ENCODE measurements around the gene LIMS2.

LIMS2 gene

GRCh38 chr2:127644066-127645025 is 31.0 kb downstream of the LIMS2 start:
- no peak for DNase-seq

GRCh38 chr2:127643439-127644065 is 31.8 kb downstream of the LIMS2 start:
- no peak for DNase-seq

GRCh38 chr2:127642706-127643438 is 32.5 kb downstream of the LIMS2 start:
- DNase-seq: no peak

- DNase-seq: no peak
Measured at GRCh38 chr2:127641846-127642507, 33.4 kb downstream of the LIMS2 start.

DNA sequence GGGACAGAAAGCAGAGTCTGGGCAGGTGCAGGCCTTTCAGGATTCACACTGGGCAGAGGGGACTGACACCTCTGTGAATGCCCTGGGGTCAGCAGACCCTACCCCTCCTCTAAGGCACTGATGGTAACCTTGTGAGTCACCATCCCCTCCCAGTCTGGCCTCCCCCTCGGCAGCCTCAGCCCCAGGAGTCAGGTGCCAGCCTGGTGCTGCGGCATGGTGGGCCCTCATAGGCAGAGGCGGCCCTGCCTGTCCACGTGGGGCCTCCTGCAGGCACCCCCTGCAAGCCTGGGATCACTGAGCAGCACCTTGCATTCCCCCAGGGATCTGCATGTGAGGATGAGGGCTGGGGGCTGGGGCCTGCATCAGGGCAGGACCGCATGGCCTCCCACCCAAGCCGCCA is 34.2 kb downstream of the LIMS2 start:
- DNase-seq: no peak

GRCh38 chr2:127640082-127641072 is 35.0 kb downstream of the LIMS2 start:
- DNase-seq: no peak

GRCh38 chr2:127639111-127639474 is 36.2 kb downstream of the LIMS2 start:
- DNase-seq: no peak

GRCh38 chr2:127638361-127639110 is 36.8 kb downstream of the LIMS2 start:
- DNase-seq: no peak

DNA sequence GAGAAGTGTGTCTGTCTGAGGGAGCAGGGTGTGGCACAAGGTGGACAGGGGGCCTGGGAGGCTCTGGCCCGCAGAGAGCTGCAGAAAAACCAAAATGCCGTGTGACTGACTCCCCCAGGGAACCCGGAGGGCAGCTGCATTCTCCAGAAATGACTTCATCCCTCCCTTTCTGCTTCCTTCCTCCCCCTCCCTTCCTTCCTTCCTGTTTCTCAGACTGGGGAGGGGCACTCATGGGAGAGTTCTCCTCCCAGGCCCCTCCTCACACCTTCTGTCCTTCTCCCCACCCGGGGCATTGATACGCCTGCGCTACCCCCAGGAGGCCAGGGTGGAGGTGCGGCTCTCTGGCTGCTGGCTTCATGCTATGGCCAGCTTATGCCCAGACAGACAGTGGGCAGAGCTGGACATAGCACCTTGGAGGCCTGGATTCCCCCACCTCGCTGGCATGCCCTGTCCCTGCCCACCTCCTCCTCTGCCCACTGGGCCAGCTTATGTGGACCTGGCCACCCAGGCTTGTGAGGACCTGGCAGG is 37.5 kb downstream of the LIMS2 start:
- DNase-seq: no peak

DNA sequence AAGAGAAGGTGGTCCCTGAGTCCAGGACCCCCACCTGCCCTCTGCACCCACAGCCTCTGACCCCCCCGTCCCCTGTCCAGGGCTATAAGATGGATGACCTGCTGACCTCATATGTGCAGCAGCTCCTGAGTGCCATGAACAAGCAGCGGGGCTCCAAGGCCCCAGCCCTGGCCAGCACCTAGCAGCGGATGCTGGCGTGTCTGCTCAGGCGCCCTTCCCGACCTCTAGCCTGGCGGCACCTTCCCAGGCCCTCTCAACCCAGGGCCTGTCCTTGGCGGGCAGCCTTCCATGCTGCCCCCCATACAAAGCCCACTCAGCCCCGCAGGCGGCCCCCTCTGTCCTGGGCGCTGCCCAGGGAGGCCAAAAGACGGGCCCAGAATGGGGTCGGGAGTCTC is 38.1 kb downstream of the LIMS2 start:
- no peak for DNase-seq

DNA sequence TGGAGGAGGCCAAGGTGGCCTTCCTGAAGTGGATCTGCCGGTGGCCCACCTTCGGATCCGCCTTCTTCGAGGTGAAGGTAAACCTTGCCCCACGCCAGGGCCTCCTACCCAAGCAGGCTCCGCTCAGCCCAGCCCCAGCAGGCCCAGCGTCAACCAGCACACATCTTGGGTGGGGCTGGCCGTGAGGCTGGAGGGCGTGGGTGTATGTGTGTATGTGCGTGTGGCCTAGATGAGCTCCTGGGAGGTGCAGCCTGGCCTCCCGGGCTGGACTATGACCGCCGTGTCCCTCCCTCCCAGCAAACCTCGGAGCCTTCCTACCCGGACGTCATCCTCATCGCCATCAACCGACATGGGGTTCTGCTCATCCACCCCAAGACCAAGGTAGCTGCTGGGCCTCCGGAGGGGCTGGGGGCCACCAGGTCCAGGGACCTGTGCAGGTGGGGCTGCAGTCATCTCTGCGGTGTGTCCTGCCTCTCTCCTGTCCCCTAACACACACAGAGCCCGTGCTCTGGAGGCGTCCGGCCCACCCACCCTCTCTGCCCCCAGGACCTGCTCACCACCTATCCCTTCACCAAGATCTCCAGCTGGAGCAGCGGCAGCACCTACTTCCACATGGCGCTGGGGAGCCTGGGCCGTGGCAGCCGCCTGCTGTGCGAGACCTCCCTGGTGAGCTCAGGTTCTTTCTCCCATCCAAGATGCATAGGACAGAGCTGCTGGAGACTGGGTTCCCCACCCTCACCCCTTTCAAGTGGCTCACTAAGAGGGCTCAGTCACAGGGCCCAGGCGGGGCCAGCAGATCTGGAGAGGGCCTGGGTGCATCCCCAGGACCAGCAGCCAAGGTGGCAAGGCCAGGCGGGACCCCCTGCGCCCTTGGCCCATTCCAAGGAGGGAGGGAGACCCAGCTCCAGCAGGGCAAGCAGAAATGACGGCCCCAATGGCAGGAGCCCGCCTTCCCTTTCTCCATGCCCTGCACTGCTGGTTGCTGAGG is 38.8 kb downstream of the LIMS2 start:
- no peak for DNase-seq

- DNase-seq: no peak
Measured at GRCh38 chr2:127635380-127636237, 39.7 kb downstream of the LIMS2 start.

DNA sequence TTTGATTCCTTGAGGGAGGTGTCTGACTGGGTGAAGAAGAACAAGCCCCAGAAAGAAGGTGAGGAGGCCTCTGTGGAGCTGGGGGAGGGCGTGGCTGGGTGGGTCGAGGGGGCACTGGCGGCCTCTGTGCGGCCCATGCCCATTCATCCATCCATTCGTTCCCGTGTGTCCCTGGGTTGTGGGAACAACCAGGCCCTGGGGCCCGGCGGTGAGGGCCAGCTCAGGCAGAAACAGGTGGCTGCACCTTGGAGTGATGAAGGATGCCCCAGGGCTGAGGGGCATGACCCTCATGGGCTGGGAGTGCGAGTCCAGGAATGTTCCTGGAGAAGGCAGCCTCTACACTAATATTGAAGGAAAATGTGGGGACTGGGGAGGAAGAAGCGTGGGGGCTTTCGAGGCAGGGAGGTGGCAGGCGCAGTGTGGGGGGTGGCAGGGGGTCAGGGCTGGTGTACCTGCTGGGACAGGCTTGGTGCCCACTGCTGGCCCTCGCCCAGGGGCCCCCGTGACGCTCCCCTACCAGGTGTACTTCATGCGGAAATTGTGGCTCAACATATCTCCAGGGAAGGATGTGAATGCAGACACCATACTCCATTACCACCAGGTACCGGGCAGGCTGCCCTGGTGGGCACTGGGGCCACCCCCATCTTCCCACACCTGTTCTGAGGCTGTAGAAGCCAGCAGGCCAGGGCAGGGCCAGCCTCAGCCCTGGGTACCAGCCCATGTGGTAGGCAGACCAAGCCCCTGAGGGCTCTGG is 40.5 kb downstream of the LIMS2 start:
- no peak for DNase-seq

DNA sequence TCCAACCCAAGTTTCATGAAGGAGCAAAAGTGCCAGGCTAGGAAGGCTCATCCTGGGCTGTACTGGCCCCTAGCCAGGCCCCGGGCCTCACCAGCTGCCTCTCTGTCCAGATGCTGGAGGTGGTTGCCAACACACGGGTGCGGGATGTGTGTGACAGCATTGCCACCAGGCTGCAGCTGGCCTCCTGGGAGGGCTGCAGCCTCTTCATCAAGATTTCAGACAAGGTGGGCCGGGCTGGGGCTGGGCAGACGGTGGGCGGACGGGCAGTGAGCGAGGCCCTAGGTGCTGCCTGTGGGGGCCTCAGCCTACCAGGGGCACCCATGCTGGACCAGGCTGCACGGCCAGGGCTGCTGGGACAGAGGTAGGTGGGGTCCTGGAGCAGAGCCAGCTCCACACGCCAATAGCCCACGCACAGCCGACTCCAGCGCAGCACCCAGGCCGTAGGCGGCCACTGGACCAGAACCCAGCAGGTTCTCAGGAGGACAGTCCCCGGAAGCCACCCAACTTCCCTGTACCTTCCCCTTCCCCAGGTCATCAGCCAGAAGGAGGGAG is 41.2 kb downstream of the LIMS2 start:
- DNase-seq: no peak

GRCh38 chr2:127633556-127634065 is 41.7 kb downstream of the LIMS2 start:
- no peak for DNase-seq

DNA sequence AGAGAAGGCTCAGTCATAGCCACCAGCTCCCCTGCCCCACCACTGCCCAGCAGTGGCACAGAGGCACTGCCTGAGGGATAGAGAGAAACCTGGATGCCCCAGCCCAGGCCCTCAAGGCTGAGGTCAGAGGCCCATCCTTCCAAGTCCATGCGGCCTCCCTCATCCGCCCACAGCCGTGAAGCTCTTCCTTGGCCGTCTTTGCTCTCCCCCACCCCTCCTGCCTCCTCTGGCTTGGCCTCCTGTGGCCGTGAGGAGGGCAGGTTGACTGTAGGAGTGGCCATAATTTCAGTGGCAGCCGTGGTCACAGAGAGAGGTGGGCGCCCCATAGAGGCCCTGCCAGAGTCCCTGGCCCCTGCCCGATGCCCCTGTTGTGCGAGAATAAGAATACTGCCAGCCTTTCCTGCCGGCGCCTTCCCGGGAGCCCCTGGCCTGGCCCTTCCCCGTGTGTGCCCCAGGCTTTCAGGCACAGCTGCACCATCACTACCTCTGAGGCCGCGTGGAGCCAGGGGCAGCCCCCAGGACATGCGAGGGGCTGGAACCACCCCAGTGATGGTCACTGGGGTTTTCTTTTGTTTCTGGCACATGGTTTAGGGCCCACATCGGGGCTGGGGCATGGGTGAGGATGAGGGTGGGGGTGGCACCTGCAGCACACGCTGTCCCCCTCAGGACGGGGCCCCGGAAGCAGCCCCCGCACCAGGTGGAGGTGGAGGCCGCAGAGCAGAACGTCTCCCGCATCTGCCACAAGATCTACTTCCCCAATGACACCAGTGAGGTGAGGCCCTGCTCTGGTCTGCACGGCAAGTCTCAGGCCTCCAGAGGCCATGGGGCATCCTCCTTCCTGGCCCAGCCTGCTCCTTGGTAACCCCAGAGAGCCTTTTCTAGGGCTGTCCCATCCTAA is 42.5 kb downstream of the LIMS2 start:
- no peak for DNase-seq

Data from NCI-H1048 (cell line).